Globus pallidus (tissue), 1 donor: ENCODE data around the gene NEMP2.
A peak's percentile ranks its signal among the peaks of the same experiment; 100 is the strongest.
"Not testable (repeated sequence)": the region's sequence is repeated elsewhere in the genome, so short reads cannot be mapped to it uniquely, and the experiment has no call there.

Experiments
- DNase-seq: peaks from one replicate; pipeline ENCODE4 v3.0.0-alpha.2; 2015; ENCODE audit warnings: low spot score

Gene NEMP2

DNA sequence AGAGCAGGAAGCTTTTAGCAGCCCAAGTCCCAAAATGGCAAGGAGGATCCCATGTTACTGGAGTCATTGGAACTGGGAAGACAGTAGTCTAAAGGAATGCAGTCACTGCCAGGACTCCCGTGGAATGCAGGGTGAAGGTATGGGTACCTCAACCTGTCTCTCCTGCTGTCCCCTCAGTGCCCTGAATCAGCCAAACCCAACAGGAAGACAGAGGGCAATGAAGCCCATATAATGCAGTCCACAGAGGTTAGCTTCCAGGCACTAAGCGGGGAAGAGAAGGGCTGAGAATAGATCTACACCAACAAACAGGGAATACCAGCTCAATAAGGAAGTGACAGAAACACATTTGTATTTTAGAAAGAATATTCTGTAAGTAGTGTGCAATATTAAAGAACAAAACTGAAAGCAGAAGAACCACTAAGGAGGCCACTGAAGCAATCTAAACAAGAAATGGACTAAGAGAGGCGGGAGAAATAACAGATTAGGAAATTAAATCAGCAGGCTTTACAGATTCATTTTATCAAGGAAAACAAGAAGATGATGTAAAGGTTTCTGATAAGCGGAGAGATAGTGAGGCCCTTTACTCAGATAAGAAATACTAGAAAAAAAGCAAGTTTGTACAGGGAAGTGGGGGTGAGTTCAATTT lies 8.3 kb downstream of the NEMP2 start:
- no peak for DNase-seq

DNA sequence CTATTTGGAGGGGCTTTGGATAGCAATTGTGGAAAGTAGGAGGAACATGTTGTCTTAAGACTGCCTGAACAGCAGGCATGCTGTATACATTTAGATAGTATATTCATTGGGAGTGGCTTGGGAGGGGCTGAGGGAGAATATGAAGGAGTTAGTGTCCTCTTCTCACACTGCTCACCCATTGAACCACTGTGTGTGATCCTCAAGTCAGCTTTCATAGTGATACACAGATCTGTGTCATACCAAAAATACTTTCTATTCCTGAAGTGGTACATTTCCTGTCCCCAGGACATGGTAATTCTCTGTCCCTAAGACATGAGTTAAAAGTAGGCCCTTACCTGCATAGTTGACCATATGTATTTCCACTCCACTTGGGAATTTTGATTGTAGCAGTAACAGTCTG lies 9.6 kb downstream of the NEMP2 start:
- no peak for DNase-seq

DNA sequence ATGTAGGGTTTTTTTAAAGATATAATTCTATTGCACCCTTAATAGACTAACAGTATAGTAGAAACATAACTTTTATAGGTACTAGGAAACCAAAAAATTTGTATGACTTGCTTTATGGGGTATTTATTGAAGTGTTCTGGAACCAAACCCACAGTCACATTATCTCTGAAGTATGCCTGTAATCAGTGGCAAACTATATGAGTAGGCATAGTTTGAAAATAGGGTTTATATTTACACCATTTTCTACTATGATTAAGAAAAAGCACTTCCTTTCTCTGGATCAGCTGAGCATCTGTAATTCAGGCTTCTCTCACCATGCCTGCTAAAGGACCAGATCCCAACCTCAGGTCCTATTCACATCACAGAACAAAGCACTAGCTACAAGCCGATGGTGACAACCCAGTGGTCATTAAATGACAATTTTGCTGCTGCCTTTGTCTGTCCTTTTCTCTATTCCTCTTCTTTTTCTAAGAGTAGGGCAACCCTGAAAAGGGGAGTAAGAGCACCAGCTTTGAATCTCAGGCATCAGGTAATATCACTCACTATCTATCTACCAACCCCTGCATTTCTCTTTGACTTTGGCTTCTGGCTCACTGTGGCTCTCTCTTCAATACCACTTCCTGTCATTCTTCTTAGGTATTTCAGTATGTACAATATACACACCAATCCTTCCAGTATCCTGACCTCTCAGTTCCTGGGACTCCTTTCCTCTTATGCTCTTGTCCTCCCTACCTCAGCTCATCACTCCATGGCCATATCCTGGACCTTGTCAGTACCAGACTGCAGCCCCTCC lies 14.4 kb downstream of the NEMP2 start:
- DNase-seq: no peak

DNA sequence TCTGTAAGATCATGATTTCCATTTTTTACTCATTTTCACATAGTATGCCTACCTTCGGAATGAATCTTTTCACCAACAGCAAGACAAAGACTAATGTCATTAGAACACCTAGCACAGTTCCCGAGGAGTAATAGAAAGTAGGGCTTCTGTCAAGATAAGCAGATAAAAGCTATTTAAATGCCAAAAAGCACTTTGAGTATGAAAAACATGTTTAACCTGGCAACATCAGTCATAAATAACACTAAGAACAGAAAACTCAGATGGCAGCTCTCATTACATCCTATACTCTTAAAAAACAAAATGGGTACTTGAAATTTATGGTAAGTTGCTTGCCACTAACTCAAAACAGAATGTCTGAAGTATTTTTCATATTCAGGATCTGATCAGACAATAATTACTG lies 17.1 kb downstream of the NEMP2 start:
- DNase-seq: no peak

DNA sequence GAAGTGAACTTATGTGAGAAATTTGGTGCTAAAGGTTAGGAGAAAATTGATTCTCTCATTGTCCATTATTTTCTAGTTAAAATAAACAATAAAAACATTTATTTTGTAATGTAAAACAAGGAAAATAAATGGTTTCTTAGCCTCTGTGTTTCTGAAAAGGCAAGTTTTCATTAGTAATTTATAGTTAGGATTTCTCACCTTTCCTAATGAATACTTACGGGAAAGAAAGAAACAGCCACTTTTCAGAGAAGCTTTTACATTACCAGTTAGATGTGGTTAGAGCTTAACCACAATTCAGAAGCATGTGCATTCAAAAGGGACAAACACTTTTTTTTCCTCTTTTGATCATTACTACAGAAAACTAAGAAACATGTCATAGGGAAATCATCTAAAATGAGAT lies 18.8 kb downstream of the NEMP2 start:
- no peak for DNase-seq

DNA sequence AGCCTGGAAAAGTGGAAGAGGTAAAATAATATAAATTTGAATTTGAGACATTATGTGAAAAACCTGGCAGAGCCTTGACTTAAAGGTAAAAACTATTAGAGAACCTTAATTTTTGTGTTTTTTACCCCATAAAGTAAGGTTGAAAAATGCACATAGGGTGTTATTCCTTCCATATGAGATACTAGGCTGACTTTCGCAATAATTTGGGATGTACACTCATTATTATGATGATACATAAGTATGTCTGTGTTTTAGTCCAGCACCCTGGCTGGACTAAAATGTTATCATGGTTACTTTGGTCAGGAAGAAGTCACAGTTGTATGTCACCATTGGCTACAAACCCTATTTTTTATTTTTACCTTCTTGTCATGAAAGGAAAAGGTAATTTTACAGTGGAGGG lies 19.8 kb downstream of the NEMP2 start:
- no peak for DNase-seq

DNA sequence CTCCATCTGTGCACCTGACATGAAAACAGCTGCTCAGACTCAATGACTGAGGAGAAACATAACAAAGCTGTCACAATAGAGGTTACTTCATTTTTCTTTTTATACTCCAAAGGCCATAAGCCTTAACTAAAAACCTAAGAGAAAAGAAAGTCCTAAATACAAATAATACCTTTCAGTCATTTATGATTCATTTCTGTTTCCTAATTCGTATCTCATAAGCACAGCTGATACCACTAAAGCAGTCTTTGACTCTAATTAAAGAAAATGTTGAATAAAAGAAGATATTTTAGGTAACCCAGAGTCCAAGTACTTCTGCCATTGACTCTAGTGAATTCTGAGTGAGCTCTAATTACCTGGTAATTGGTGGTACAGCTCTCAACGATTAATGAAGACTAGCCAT lies 20.6 kb downstream of the NEMP2 start:
- DNase-seq: no peak

DNA sequence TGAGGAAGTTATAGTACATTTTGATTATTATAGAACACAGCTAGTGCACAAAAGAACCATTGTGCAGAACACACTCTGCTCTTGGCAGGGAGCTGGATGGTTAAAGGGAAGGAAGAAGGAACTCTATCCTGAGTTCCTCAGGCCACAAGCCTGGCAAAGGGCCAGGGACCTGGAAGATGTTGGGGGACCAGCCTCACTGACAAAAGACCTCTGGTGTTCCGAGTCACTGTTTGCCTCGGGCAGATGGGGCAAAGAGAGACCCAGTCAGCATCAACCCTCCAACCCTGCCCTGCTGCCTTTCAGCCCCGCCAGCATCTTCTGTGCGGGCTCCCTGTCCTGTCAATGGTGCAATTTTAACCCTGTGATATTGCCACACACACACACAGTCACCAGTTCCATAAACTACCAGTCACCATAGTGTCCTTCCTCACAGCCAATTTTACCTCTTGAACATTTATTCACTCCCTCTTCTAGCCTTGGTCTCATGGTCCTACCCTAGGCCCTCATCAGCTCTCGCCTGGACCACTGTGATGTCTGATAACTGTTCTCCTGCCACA lies 21.9 kb downstream of the NEMP2 start:
- no peak for DNase-seq

DNA sequence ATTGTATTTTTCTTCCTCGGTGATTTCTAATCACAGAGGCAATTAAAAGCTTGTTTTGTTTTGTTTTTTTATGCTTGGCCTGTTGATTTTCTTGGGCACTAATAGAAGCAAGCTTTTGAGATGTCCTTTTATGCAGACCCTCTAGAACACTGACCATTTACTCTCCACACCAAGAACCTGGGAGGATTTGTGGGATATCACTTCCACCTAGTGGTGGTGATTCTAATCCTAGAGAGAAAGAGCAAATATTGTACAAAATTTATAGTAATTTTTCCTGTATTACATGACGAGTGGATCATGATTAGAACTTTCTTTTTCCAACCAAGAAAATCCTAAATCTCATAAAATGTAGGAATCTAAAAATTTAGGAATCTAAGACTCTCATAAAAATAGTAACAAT lies 23.4 kb downstream of the NEMP2 start:
- peak; percentile 61 for DNase-seq

DNA sequence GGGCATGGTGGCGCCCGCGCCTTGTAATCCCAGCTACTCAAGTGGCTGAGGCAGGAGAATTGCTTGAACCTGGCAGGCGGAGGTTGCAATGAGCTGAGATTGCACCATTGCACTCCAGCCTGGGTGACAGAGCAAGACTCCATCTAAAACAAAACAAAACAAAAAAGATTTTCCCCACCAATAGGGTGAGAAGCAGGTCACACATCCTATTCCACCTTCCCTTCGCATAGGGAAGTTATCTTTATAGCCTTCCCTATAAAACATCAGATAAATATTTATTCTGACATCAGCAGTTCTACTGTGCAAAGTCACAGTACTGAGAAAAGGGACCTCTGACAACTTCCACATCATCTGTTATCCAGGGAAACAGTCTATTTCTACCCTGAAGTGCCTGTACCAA lies 24.6 kb downstream of the NEMP2 start:
- not testable (repeated sequence) for DNase-seq

DNA sequence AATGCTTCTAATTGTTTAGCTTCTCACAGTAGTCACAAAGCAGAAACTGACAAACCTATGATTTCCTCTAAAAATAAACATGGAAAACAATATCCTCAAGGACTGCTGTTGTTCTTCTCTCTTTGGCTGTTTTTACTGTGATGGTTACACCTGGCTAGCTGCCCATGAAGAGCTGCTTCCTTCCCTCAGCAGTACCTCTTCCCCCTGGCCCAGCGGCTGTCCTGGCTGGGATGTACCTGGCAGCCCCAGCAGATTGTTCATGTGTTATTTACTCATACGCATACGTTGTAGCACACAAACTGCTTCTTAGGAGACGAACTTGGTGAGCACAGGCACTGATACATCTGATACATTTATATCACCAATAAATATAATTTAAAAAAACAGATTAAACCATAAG lies 27.4 kb downstream of the NEMP2 start:
- no peak for DNase-seq

DNA sequence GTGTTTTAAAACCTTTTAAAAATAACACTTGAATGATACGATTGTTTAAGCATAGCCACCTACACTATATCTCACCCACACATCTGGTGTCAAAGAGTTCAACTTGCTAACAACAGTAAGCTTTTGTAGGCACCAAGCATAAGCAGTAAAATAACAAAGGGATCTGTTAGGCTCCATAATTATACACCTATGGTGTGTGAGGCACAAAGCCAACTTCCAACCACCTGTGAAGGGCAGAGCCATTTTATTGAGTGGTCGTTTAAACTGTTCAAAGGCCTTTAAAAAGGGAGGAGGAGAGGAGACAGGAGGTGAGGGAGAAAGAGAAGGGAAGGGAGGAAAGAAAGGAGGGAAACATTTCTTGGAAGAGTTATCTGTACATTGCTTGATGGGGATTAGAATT lies 27.9 kb downstream of the NEMP2 start:
- DNase-seq: no peak

DNA sequence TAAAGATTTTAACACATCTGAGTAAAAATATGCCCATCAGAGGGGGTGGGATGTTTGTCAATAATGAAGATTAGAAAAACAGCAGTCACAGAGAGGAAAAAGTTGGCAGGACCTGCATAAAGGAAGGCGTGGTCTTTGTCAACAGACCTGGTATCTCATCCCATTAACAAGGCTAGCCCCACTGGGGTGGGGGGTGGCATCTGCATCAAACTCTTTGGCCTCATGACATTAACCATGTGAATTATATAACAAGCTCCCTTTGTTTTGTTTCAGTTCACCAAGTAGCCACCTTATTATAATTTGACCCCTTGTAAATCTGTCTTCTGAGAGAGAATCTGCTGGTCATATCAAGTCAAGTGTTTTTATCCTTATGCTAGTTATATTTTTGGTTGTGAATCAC lies 28.8 kb downstream of the NEMP2 start:
- no peak for DNase-seq

DNA sequence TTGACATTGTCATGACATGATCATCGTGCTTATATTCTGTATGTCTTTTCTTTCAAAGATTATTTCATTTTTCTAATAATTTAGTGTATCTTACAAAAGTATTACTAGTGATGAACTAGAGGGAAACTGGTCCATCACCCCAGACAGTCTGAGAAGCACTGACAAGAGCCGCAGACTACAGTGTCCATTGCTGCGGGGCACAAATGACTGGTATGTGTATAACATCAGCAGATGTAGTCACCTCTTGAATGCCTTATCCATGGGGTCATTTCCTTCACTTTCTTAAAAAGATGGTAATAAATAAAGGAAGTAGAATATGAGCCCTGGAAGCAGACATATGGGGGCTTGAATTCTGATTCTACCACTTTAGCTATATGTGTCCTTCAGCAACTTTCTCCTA lies 29.6 kb downstream of the NEMP2 start:
- no peak for DNase-seq

DNA sequence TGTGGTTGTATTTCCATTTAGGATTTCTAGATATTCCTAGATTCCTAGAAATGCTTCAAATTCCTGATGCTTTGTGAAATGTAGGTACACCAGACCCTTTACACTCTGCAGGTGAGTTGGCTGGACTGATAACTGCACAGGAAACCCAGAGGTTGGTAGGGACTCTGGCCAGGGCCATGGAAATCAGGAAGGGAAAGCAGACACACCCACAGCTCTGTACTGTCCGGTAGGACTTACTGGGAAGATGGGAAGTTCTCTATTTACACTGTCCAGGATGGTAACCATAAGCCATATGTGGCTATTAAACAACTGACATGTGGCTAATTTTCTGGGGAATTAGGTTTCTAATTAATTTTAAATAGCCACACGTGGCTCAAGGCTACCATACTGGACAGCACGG lies 31.4 kb downstream of the NEMP2 start:
- DNase-seq: no peak

DNA sequence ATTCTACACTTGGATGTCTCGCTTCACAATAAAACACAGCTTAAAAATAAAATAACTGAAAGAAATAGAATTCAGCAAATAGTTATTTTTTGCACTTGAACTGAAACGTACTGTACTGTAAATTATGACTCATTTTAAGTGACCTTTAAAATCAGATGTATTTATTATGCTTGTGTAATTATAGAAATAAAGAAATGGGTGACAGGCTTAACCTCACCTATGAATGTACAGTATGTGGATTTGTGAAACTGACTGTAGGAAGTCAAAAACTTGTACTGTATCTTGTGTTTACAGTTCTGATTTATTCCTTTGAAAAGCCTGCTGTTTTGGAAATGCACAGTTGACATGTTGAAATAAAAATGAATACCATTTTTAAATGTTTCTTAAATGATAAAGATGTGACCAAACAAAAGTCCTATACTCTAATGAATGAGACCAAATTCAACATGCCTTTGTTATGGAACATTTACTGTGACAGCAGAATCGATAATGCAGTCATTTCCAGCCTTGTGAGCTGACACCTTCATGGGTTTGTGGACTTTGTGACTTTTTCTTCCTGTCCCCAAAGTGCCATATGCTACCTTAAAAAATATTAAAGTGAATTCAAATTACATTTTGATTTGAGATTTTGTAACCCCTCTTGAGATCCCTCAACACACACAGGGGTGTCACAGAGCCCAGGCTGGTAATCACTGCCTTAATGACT lies 32.7 kb downstream of the NEMP2 start:
- no peak for DNase-seq

DNA sequence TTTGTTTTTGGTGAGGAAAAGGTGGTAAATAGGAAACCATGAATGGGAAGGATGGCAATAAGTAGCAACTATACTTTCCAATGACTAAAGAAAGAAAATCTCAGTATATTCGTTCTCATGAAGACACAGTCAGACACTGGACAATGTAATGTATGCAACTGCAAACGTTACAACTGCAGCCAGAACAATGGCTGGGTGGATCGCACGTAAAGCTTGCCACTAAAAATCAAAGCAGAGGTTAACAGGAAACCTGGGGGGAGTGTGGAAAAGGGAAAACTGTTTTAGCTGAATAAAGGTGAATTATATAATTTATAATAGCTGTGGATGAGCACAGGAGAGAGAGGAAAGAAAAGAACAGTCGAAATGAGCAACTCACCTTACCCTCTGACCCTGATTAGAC lies 33.3 kb downstream of the NEMP2 start:
- DNase-seq: no peak

DNA sequence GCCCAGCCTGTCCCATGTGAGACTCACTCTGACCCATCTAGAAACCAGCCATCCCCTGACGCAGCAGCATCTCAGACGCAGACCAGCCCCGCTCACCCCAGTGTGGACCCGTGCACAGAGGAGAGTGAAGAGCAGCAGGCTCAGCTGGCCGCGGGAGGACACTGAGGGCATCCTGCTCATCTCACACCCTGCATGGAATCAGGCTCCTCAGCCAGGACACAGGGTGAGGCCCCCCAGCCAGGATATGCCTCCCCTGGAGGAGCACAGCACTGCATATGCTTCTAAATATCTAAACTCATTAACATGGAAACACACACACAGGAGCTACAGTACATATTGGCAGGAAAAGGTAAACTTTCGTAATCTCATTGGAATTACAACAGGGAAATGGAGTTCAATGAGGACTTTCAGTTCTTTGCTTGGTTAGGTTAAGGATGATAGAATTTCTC lies 34.4 kb downstream of the NEMP2 start:
- no peak for DNase-seq

DNA sequence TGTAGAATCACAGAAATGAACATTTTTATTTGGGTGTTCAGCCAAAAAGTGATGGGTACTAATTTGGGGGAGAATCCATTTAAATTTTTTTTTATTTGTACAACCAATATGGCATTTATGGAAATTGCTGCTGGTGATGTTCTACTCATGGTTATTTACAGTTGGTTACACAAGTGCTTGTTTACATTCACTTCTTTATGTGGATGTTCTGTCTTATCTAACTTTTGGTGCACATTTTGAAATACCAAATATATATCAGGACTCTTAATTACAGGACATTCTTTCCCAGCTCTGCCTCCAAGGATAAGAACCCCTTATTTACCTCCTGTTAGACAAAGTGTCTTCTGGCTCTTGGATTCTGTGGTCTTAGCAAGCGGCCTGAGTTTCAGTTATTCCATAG lies 35.2 kb downstream of the NEMP2 start:
- no peak for DNase-seq

DNA sequence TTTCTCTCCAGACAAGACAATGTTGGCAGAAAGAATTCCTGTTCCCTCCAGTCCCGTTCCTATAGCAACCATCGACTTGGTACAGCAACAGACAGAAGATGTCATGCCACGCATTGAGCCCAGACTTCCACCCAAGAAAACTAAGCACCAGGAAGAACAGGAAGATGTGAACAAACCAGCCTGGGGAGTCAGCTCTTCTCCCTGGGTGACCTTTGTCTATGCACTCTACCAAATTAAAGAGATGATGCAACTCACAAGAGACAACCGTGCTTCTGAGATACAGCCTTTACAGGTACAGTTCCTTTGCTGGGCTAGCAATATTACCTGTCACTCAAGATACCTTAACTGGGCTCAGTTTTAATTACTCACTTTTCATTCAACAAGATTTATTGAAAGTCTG lies 37.1 kb downstream of the NEMP2 start:
- no peak for DNase-seq

DNA sequence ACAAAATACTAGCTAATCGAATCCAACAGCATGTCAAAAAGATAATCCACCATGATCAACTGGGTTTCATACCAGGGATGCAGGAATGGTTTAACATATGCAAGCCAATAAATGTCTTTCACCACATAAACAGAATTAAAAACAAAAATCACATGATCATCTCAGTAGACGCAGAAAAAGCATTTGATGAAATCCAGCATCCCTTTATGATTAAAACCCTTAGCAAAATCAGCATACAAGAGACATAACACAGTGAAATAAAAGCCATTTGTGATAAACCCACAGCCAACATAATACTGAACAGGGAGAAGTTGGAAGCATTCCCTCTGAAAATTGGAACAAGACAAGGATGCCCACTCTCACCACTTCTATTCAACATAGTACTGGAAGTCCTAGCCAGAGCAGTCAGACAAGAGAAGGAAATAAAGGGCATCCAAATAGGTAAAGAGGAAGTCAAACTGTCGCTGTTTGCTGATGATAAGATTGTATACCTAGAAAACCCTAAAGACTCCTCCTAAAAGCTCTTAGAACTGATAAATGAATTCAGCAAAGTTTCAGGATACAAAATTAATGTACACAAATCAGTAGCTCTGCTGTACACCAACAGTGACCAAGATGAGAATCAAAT lies 39.8 kb downstream of the NEMP2 start:
- DNase-seq: not testable (repeated sequence)

DNA sequence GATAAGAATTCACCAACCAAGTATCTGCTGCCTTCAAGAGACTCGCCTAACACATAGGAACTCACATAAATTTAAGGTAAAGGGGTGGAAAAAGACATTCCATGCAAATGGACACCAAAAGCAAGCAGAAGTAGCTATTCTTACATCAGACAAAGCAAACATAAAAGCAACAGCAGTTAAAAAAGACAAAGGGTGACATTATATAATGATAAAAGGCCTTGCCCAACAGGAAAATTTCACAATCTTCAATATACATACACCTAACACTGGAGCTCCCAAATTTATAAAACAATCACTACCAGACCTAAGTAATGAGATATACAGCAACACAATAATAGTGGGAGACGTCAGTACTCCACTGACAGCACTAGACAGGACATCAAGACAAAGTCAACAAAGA lies 41.4 kb downstream of the NEMP2 start:
- no peak for DNase-seq
